IPS-20b (cell line): ENCODE results near the gene HSD3B7.
A peak's percentile ranks its signal among the peaks of the same experiment; 100 is the strongest.
"Not testable (repeated sequence)": the region's sequence is repeated elsewhere in the genome, so short reads cannot be mapped to it uniquely, and the experiment has no call there.

Source experiments
- H3K27ac ChIP-seq: one replicate; pipeline ENCODE4 v1.5.1; 2013; ENCODE audit warnings: low read length
- H3K27me3 ChIP-seq: 2 replicates; pipeline ENCODE4 v1.6.1; 2013; ENCODE audit warnings: mild to moderate bottlenecking, low read length, inconsistent platforms; ENCODE audit not compliant: insufficient read depth
- H3K36me3 ChIP-seq: 2 replicates; pipeline ENCODE4 v1.6.1; 2013; ENCODE audit warnings: low read depth, mild to moderate bottlenecking, inconsistent platforms, low read length, moderate library complexity; ENCODE audit not compliant: insufficient read depth
- H3K4me1 ChIP-seq: 2 replicates; pipeline ENCODE4 v1.6.1; 2013; ENCODE audit warnings: mild to moderate bottlenecking, control low read depth, inconsistent platforms, low read length, moderate library complexity; ENCODE audit not compliant: insufficient read depth
- H3K4me3 ChIP-seq: 2 replicates; pipeline ENCODE4 v1.5.1; 2013; ENCODE audit warnings: mild to moderate bottlenecking, low read length, inconsistent platforms
- H3K9ac ChIP-seq: 2 replicates; pipeline ENCODE4 v1.6.1; 2013; ENCODE audit warnings: low read depth, mild to moderate bottlenecking, inconsistent platforms, low read length, moderate library complexity
- H3K9me3 ChIP-seq: 2 replicates; pipeline ENCODE4 v1.6.1; 2013; ENCODE audit warnings: mild to moderate bottlenecking, low read depth, low read length, inconsistent platforms; ENCODE audit not compliant: insufficient read depth

HSD3B7 gene

GRCh38 chr16:30984669-30985400, at the start of gene HSD3B7:
Gene HSD3B7, plus strand, starts transcription at chr16:30985207. Its CDS starts 452 bp downstream, at chr16:30985659.
- H3K4me1 ChIP-seq: no peaks in the 10 kb centered on the region; the same call in 1 of the 2 replicates
- H3K4me3 ChIP-seq: peak within 1 kb of the TSS; percentile 54; the same call in 1 of the 2 replicates
- peak within 1 kb of the TSS; percentile 46; the same call in 1 of the 2 replicates for H3K9ac ChIP-seq
- no peak within 1 kb of the TSS for H3K27ac ChIP-seq
- no peaks in the 10 kb centered on the region for H3K27me3 ChIP-seq
- H3K36me3 ChIP-seq: peaks cover 47% of the 10 kb centered on the region
- no peaks in the 10 kb centered on the region for H3K9me3 ChIP-seq

GRCh38 chr16:30937692-30938091, 47.3 kb upstream of the HSD3B7 start:
- Histone ChIP-seq H3K4me1 (peaks cover 5% of the 10 kb centered on the region; the same call in 1 of the 2 replicates), H3K4me3 (no peak overlapping the region), H3K36me3 (peaks cover 50% of the 10 kb centered on the region), H3K27me3 (no peaks in the 10 kb centered on the region), H3K9ac (no peak overlapping the region), H3K9me3 (no peaks in the 10 kb centered on the region), H3K27ac (no peak overlapping the region)

- H3K36me3 ChIP-seq: peaks cover 60% of the 10 kb centered on the region
- H3K4me3 ChIP-seq, H3K9me3 ChIP-seq, H3K27ac ChIP-seq, H3K9ac ChIP-seq, H3K27me3 ChIP-seq, H3K4me1 ChIP-seq: not testable (repeated sequence)
Measured at GRCh38 chr16:30939571-30939970, 45.4 kb upstream of the HSD3B7 start.

GRCh38 chr16:30941600-30942425, 43.2 kb upstream of the HSD3B7 start:
- Histone ChIP-seq H3K4me3 (0 out of 2 replicates have a peak overlapping the region, but pooled peaks have one; percentile 4), H3K9me3 (no peaks in the 10 kb centered on the region), H3K27me3 (no peaks in the 10 kb centered on the region), H3K36me3 (peaks cover 57% of the 10 kb centered on the region), H3K4me1 (peaks cover 7% of the 10 kb centered on the region; the same call in 1 of the 2 replicates), H3K27ac (no peak overlapping the region), H3K9ac (no peak overlapping the region)

- H3K27me3 ChIP-seq: no peaks in the 10 kb centered on the region
- 0 out of 2 replicates have a peak overlapping the region, but pooled peaks have one; percentile 4 for H3K4me3 ChIP-seq
- no peak overlapping the region for H3K9ac ChIP-seq
- H3K36me3 ChIP-seq: peaks cover 50% of the 10 kb centered on the region
- H3K27ac ChIP-seq: no peak overlapping the region
- H3K4me1 ChIP-seq: peaks cover 10% of the 10 kb centered on the region; the same call in 1 of the 2 replicates
- H3K9me3 ChIP-seq: no peaks in the 10 kb centered on the region
Measured at GRCh38 chr16:30942426-30942806, 42.6 kb upstream of the HSD3B7 start.

GRCh38 chr16:30944352-30944751, 40.7 kb upstream of the HSD3B7 start:
- H3K27me3 ChIP-seq: no peaks in the 10 kb centered on the region
- H3K4me3 ChIP-seq: no peak overlapping the region
- H3K4me1 ChIP-seq: peaks cover 10% of the 10 kb centered on the region; the same call in 1 of the 2 replicates
- no peak overlapping the region for H3K9ac ChIP-seq
- H3K9me3 ChIP-seq: no peaks in the 10 kb centered on the region
- no peak overlapping the region for H3K27ac ChIP-seq
- peaks cover 39% of the 10 kb centered on the region for H3K36me3 ChIP-seq

GRCh38 chr16:30946671-30947540, 38.1 kb upstream of the HSD3B7 start:
- H3K27ac ChIP-seq: peak overlapping the region; percentile 94
- H3K9me3 ChIP-seq: no peaks in the 10 kb centered on the region
- H3K4me3 ChIP-seq: peak overlapping the region; percentile 78; the same call in 1 of the 2 replicates
- H3K36me3 ChIP-seq: peaks cover 33% of the 10 kb centered on the region
- H3K9ac ChIP-seq: peak overlapping the region; percentile 90; the same call in 1 of the 2 replicates
- H3K4me1 ChIP-seq: peaks cover 13% of the 10 kb centered on the region; the same call in 1 of the 2 replicates
- H3K27me3 ChIP-seq: no peaks in the 10 kb centered on the region

GRCh38 chr16:30947541-30947858, 37.5 kb upstream of the HSD3B7 start:
- Histone ChIP-seq H3K36me3 (peaks cover 28% of the 10 kb centered on the region), H3K9ac (peak overlapping the region; percentile 90; the same call in 1 of the 2 replicates), H3K27ac (peak overlapping the region; percentile 94), H3K27me3 (no peaks in the 10 kb centered on the region), H3K4me3 (peak overlapping the region; percentile 78; the same call in 1 of the 2 replicates), H3K9me3 (no peaks in the 10 kb centered on the region), H3K4me1 (peaks cover 10% of the 10 kb centered on the region; the same call in 1 of the 2 replicates)

GRCh38 chr16:30947859-30948666, 36.9 kb upstream of the HSD3B7 start:
- Histone ChIP-seq H3K9me3 (no peaks in the 10 kb centered on the region), H3K27me3 (no peaks in the 10 kb centered on the region), H3K4me1 (peaks cover 6% of the 10 kb centered on the region; the same call in 1 of the 2 replicates), H3K36me3 (peaks cover 23% of the 10 kb centered on the region), H3K9ac (peak overlapping the region; percentile 93; the same call in 1 of the 2 replicates), H3K4me3 (peak overlapping the region; percentile 89), H3K27ac (peak overlapping the region; percentile 26)
